COLO668 (cell line): ENCODE results near the gene RCAN2.
A peak's percentile ranks its signal among the peaks of the same experiment; 100 is the strongest.

ENCODE experiments used
- DNase-seq: peaks from one replicate; lab custom pipeline; 2025; ENCODE audit not compliant: unreplicated experiment; lab: John Stamatoyannopoulos, UW

RCAN2 gene

GRCh38 chr6:46491201-46491627 is at the start of gene RCAN2:
Gene RCAN2, minus strand, starts transcription at chr6:46491449.
- peak; percentile 72 for DNase-seq

- no peak for DNase-seq
Observed at GRCh38 chr6:46539866-46540265, 48.6 kb upstream of the RCAN2 start.

DNA sequence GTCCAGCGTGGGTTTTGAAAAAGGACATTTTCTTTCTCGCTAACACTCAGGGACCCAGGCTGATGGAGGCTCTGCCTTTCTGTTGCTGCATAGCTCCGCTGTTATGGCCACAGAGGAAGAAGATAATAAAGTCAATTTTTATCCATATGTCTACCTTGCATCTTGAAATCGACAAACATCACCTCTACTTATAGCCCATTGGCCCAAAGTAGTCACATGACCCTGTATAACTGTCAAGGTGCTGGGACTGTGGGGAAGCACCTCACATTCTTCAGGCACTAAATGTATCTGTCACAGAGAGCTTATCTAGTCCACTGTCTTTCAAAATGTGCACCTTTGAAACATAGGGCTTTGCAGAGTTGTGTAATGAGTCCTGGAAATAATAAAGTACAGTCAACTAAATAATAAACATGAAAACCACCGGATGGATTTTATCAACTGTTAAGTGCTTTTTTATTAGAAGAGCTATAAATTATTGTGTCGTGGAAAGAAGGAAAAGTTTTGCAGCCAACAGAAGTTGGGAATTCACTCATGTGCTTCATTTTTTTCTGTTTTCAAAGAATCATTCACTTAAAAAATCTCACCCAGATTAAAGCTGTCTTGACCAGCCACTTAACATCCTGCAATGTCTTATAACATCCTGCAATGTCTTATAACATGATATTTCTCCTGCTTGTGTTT is 47.7 kb upstream of the RCAN2 start:
- no peak for DNase-seq

GRCh38 chr6:46530896-46531295 is 39.6 kb upstream of the RCAN2 start:
- DNase-seq, result no peak

- no peak for DNase-seq
Observed at GRCh38 chr6:46528961-46529750, 37.9 kb upstream of the RCAN2 start.

- no peak for DNase-seq
Observed at GRCh38 chr6:46526607-46527006, 35.4 kb upstream of the RCAN2 start.

DNA sequence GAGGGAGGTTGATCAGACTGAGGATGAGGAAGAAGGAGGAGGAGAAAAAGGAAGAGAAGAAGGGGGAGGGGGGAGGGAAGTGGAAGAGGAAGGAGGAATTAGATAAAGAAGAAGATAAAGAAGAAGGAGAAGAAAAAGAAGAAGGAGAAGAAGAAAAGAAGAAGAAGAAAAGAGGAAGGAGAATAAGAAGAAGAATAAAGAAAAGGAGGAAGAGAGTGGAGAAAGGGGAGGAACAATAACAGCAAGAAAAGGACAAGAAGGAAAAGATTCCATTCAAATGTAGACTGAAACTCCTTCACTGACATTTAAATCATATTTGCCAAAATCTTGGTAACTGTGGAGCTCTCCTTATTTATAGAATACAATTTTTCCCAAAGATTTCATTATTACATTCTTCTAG is 34.3 kb upstream of the RCAN2 start:
- no peak for DNase-seq

GRCh38 chr6:46521464-46521971 is 30.3 kb upstream of the RCAN2 start:
- no peak for DNase-seq

DNA sequence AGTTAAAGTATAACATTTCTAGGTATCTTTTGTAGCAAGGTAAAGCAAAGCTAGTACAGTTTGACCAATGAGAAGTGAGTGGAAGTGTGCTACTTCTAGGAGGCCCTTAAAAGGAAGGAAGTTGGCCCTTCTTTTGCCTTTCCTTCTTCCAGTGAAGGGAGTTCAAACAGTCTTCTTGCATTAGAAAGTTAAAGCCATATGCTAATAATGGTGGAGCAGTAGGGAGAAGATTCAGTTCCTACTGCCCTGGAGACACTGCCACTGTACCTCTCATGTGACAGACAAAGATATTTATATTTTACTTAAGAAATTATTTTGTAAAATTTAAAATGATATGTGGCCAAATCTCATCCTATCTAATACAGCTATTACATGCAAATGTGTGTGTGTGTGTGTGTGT is 26.0 kb upstream of the RCAN2 start:
- DNase-seq, result no peak

- no peak for DNase-seq
Observed at GRCh38 chr6:46513533-46513932, 22.3 kb upstream of the RCAN2 start.

- no peak for DNase-seq
Observed at GRCh38 chr6:46511320-46511719, 20.1 kb upstream of the RCAN2 start.

DNA sequence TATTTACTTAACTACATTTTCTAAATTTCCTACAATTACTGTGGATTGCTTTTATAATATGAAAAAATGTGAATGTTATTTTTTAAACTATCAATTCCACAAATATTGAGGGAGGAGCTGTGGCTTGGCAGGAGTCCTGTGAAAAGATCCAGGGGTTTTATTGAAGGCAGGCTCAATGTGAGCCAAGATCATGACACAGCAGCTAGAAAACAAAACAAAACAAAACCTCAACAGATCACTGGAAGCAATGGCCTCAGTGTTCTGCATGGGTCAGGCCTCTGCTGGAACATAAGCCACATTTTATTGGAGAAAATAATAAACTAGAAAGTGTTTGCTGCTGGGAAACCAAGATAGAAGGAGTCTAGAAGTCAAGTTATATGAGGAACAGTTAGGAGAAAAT is 19.4 kb upstream of the RCAN2 start:
- no peak for DNase-seq

GRCh38 chr6:46509981-46510510 is 18.8 kb upstream of the RCAN2 start:
- DNase-seq, result no peak

- DNase-seq, result no peak
Observed at GRCh38 chr6:46509063-46509462, 17.8 kb upstream of the RCAN2 start.

GRCh38 chr6:46507426-46507825 is 16.2 kb upstream of the RCAN2 start:
- DNase-seq, result no peak

GRCh38 chr6:46505693-46506512 is 14.7 kb upstream of the RCAN2 start:
- DNase-seq, result no peak

DNA sequence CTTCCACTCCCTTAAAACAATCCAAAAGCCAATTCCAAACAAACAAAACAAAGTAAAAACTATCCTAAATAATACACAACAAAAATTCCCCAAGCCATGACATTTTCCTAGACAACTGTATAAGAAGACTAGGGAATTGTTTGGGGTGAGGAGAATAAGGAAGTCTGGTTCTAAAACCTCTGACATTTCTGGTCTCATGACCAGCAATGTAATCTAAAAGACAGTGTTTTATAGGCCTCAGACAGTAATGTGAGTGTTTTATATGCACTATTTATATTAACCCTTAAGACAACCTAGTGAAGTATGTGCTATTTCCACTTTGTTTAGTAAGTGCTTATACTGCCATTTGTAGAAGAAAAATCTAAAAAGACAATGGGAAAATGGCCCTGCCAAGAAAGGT is 13.0 kb upstream of the RCAN2 start:
- no peak for DNase-seq

DNA sequence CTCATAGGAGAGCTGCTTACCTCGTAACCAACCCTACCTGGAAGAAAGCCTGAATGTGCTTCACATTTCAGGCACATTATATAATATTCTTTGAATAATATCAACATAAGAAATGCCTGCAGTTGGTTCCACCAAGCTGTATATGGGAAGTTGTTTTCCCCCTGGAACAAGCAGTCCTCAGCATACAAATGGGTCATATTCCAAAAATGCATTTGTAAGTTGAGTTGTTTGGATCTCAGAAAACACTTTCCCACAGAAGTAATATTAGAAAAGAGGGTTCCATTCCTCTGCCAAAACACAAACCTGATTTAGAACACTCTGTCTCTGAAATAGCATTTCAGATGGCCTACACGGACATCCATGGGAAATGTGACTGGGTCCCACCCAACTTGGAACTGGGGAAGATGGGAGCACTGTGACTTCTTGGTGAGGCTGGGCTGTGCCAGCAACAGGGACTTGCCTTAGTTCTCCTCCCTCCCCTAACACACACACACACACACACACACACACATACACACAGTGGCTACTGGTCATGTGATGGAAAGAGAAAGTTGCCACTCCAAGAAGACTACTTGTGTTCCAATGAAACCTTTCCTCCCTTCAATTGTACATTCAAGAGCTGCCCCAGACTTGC is 11.4 kb upstream of the RCAN2 start:
- DNase-seq, result no peak

DNA sequence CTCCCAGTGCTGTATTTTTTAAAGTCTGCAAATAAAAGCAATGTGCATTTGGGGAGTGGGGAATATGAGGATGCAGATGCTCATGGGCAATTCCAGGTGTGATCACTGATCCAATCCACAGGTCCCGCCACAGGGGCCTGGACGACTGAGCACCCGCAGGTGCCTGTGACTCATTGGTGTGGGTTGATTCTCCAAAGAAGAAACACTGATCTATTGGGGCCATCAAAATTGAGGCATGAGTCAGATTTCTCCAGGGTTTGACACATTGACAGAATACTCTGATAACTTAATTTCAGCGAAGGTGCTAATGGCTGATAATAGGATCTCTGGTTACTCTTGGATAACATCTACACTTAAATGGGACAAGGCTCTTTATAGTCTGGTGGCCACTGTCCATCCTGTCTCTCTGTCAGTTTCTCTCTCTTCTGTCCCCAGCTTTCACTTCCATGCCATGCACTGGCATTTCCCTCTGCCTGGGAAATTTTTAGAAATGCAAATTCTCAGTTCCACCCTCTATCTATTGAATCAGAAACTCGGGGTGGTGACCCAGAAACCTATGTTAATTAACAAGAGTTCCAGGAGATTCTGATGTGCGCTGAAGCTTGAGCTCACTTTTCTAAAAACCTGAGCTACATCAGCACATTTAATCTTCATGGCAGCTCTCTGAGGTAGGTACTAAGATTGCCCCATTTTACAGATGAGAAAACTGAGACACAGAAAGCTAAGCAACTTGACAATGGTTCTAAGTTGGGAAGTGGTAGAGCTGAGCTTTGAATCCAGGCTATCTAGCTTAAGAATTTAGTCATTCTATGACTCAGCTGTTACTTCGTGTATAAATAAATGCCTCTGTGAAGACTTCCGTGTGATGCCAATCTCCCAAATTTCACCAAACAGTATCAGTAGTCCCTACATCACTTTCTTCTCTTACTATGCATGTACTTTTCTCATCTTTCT is 10.2 kb upstream of the RCAN2 start:
- DNase-seq, result no peak

GRCh38 chr6:46500382-46500781 is 9.1 kb upstream of the RCAN2 start:
- no peak for DNase-seq
